NT2/D1 (cell line): Measurements from ENCODE around the gene CDKN1A.

Experiments
- YY1 ChIP-seq: IDR thresholded peaks from 2 replicates; pipeline ENCODE4 v1.6.1; 2011; ENCODE audit not compliant: insufficient read length, insufficient read depth
- ZNF274 ChIP-seq: IDR thresholded peaks from 2 replicates; pipeline ENCODE4 v1.6.1; 2011; ENCODE audit warnings: mild to moderate bottlenecking, low read depth, low read length

GRCh38 chr6:36715469-36715868 lies 37.0 kb downstream of the CDKN1A start:
- TF ChIP-seq ZNF274 (no peak), YY1 (no peak)
